Measurements from ENCODE around the gene COL27A1. TPM values are rescaled to one million over a fixed set of nuclear protein-coding genes. Genes with fewer than 3 reads are reported as not detected.

The COL27A1 gene
- total RNA-seq, 2 experiments from 2014 or later: not detected

DNA sequence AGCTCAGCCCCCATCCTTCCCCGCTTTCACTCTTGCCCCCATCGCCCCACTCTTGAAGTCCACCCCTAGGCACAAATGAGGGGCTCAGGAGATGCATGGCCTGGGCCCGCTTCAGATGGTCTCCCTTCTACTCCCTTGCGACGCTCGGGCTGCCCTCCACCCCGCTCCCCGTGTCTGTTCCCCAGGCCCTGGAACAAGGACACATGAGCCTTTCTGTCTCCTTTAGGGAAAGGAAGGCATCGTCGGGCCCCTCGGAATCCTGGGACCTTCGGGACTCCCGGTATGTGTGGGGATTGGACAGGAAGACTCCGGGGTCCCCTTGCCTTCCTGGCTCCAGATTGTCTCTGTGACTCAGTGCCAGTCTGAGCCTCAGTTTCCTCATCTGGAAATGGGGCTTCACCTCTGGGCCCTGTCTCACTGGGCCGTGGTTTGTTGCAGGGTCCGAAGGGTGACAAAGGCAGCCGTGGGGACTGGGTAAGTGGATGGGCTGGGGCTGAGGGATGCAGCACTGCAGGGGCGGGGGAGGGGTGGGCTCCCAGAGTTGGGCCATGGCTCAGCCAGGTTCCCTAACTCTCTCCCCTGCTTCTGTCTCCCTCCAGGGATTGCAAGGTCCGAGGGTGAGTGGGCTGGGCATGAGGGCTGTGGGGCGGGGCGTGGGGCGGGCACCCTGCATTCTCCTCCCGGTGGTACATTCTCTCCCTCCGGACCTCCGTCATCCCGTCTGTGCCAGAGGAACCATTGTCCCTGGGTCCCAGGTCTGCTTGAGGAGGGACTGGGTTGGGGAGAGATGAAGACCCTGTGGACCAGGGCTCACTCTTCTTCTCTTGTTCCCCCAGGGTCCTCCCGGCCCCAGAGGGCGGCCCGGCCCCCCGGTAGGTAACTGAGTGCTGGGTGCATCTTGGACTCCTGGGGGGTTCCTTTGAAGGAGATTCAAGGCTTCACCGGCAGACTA, 145.8 kb downstream of the COL27A1 start:
- Histone ChIP-seq H3K9me3 (ENCODE audit: low read length) (0 out of 2 replicates have a peak, but pooled peaks cover 6% of the 10 kb centered on the region), H2AFZ (ENCODE audit: low read length) (no peak overlapping the region), H3K79me2 (ENCODE audit: insufficient read depth, low read depth, low read length) (no peaks in the 10 kb centered on the region), H3K36me3 (ENCODE audit: insufficient read depth, low read length) (no peaks in the 10 kb centered on the region), H3K27ac (ENCODE audit: low read depth, low read length, poor library complexity, severe bottlenecking) (no peak overlapping the region), H3K4me3 (ENCODE audit: low read depth, low read length, poor library complexity, severe bottlenecking) (no peak overlapping the region), H3K9me2 (ENCODE audit: insufficient read depth, low read length) (no peaks in the 10 kb centered on the region), H3K4me2 (ENCODE audit: low read length) (no peak overlapping the region), H4K20me1 (ENCODE audit: insufficient read depth, low read length) (no peaks in the 10 kb centered on the region), H3K4me1 (ENCODE audit: insufficient read depth, low read length, poor library complexity, severe bottlenecking) (no peaks in the 10 kb centered on the region)
- no TSS peak for BruUV-seq (replicated peaks)
- no peak for TF ChIP-seq EZH2phosphoT487 (IDR thresholded peaks at IDR 0.05; ENCODE audit: borderline replicate concordance, low read depth, low read length)
- TF ChIP-seq, protein P1, sequence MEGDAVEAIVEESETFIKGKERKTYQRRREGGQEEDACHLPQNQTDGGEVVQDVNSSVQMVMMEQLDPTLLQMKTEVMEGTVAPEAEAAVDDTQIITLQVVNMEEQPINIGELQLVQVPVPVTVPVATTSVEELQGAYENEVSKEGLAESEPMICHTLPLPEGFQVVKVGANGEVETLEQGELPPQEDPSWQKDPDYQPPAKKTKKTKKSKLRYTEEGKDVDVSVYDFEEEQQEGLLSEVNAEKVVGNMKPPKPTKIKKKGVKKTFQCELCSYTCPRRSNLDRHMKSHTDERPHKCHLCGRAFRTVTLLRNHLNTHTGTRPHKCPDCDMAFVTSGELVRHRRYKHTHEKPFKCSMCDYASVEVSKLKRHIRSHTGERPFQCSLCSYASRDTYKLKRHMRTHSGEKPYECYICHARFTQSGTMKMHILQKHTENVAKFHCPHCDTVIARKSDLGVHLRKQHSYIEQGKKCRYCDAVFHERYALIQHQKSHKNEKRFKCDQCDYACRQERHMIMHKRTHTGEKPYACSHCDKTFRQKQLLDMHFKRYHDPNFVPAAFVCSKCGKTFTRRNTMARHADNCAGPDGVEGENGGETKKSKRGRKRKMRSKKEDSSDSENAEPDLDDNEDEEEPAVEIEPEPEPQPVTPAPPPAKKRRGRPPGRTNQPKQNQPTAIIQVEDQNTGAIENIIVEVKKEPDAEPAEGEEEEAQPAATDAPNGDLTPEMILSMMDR (conservative IDR thresholded peaks at IDR 0.05; ENCODE audit: low read length): no peak
- intact Hi-C loops (cut with micrococcal nuclease; ENCODE audit: unreplicated experiment): no loop called here
- DNase-seq (ENCODE audit: low spot score): no peak
- POLR2A ChIA-PET: no interaction called here
- CTCF ChIA-PET (ENCODE audit: unreplicated experiment): no interaction called here

DNA sequence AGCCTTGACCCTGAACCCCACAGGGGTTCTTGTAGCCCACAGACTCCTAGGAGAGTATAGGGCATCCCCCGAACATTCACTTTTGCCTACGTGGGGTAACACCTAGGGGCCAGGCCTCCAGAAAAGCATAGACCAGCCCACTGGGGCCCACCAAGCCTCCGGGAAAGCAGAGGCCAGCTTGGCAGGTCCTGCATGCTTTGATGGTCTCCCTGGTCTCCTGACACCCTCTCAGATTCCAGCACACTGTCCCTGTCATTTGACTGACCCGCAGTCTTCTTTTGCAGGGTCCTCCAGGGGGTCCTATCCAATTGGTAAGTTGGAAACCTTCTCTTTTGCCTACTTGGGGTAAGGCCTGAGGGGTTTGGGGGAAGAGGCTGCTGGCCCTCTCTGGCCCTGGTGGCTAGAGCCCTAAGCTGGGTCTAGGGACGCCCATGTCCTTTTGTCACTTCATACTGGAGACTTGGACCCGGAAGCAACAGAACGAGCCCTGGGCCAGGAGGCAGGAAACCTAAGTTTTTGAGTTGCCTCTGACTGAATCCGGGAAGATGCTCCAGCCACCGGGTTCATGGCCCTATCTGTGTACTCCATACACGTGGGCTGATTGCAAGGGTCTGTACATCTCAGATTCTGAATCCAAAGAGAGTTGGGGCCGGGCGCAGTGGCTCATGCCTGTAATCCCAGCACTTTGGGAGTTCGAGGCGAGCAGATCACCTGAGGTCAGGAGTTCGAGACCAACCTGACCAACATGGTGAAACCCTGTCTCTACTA, 146.6 kb downstream of the COL27A1 start:
- H3K4me2 ChIP-seq (ENCODE audit: low read length): no peak overlapping the region
- H2AFZ ChIP-seq (ENCODE audit: low read length): no peak overlapping the region
- DNase-seq (ENCODE audit: low spot score): no peak
- no peaks in the 10 kb centered on the region for H3K36me3 ChIP-seq (ENCODE audit: insufficient read depth, low read length)
- H3K79me2 ChIP-seq (ENCODE audit: insufficient read depth, low read depth, low read length): no peaks in the 10 kb centered on the region
- H3K9me2 ChIP-seq (ENCODE audit: insufficient read depth, low read length): no peaks in the 10 kb centered on the region
- CTCF ChIA-PET (ENCODE audit: unreplicated experiment): no interaction called here
- H4K20me1 ChIP-seq (ENCODE audit: insufficient read depth, low read length): no peaks in the 10 kb centered on the region
- H3K4me3 ChIP-seq (ENCODE audit: low read depth, low read length, poor library complexity, severe bottlenecking): no peak overlapping the region
- no peak overlapping the region for H3K27ac ChIP-seq (ENCODE audit: low read depth, low read length, poor library complexity, severe bottlenecking)
- no peaks in the 10 kb centered on the region for H3K4me1 ChIP-seq (ENCODE audit: insufficient read depth, low read length, poor library complexity, severe bottlenecking)
- intact Hi-C loops (cut with micrococcal nuclease; ENCODE audit: unreplicated experiment): no loop called here
- no TSS peak for BruUV-seq (replicated peaks)
- POLR2A ChIA-PET: no interaction called here
- no peaks in the 10 kb centered on the region for H3K9me3 ChIP-seq (ENCODE audit: low read length)
- TF ChIP-seq EZH2phosphoT487 (IDR thresholded peaks at IDR 0.05; ENCODE audit: borderline replicate concordance, low read depth, low read length): no peak
- TF ChIP-seq, protein P1 (conservative IDR thresholded peaks at IDR 0.05; ENCODE audit: low read length): no peak
